Thyroid gland (tissue), 4 donors: ENCODE results near the gene POLR3E. TPM values are rescaled to one million over a fixed set of nuclear protein-coding genes. Genes with fewer than 3 reads are reported as not detected.

Experiments
- DNase-seq, 2 donors: peaks; one replicate each; pipeline ENCODE4 v3.0.0-alpha.2; 2019
- H3K27ac ChIP-seq, 3 donors: fragments of 200-600 bp; sonication (generic); 1 replicate in 2 of 3; 2 replicates in 1 of 3; pipeline ENCODE4 v1.5.1; 2016 to 2019; ENCODE audit warnings: mild to moderate bottlenecking in 1 of 3, moderate library complexity in 1 of 3
- H3K27me3 ChIP-seq: fragments of 200-600 bp; sonication (generic); one replicate; pipeline ENCODE4 v1.5.1; 2019
- H3K36me3 ChIP-seq, 2 donors: fragments of 200-600 bp; sonication (generic); one replicate each; pipeline ENCODE4 v1.5.1; 2016 to 2019
- H3K4me1 ChIP-seq, 2 donors: fragments of 200-600 bp; sonication (generic); one replicate each; pipeline ENCODE4 v1.5.1; 2017 to 2019
- H3K4me3 ChIP-seq, 3 donors: fragments of 200-600 bp; sonication (generic); replicated peaks in 1 of 3; 1 replicate in 2 of 3; 2 replicates in 1 of 3; pipeline ENCODE4 v1.5.1; 2016; ENCODE audit warnings: mild to moderate bottlenecking in 1 of 3
- H3K9me3 ChIP-seq: fragments of 200-600 bp; sonication (generic); one replicate; pipeline ENCODE4 v1.5.1; 2017
- CTCF ChIP-seq, 6 experiments: fragments of 200-600 bp in 3 of 6; fragments of 450-650 bp in 3 of 6; sonication (generic) in 3 of 6; IDR thresholded peaks; one replicate each; pipeline ENCODE4 v1.5.1; 2016 to 2019; ENCODE audit warnings: antibody characterized with exemption in 6 of 6, mild to moderate bottlenecking in 2 of 6, inconsistent platforms in 1 of 6, moderate library complexity in 1 of 6
- POLR2A ChIP-seq, 2 donors: fragments of 450-650 bp; IDR thresholded peaks; one replicate each; pipeline ENCODE4 v1.6.1; 2017; ENCODE audit warnings: antibody characterized with exemption in 2 of 2, mild to moderate bottlenecking in 2 of 2, moderate library complexity in 1 of 2
- WGBS, 2 donors: methylation state at CpG; one replicate each; pipeline ENCODE4 v1.1.5; 2017; 5-methylcytosine and 5-hydroxymethylcytosine counted together
- intact Hi-C: fragments of 100-400 bp; cut with DNase I; formaldehyde crosslinking; loops from one replicate; pipeline ENCODE4 v1.15.1; 2023
- total RNA-seq, 4 donors: library from RNA; depleted of rRNA; stranded (reverse); fragments of >200 nt; gene quantifications; one replicate each; pipeline ENCODE4 v1.2.3, GENCODE V29; 2016

The POLR3E gene
- total RNA-seq, 4 donors from 2014 or later, result 66.7 to 115 (median 82.8) TPM

GRCh38 chr16:22355487-22355908, 58.3 kb downstream of the POLR3E start:
- no peak for TF ChIP-seq CTCF (IDR thresholded peaks at IDR 0.05)
- TF ChIP-seq POLR2A (IDR thresholded peaks at IDR 0.05), result no peak
- Histone ChIP-seq H3K9me3 (no peaks in the 10 kb centered on the region), H3K4me3 (no peak overlapping the region), H3K4me1 (peaks cover 19 to 39% of the 10 kb centered on the region in 2 donors), H3K27ac (peak overlapping the region in 1 of 3 donors; percentile 60), H3K27me3 (no peaks in the 10 kb centered on the region), H3K36me3 (no peaks in the 10 kb centered on the region)
- intact Hi-C loops, result no loop called here
- DNase-seq, result no peak

GRCh38 chr16:22356930-22357634, 59.9 kb downstream of the POLR3E start:
- 90 to 93% methylated on average over 7 of the region's 7 CpGs for WGBS, 2 donors
- Histone ChIP-seq H3K36me3 (no peaks in the 10 kb centered on the region), H3K4me1 (peaks cover 19 to 39% of the 10 kb centered on the region in 2 donors), H3K4me3 (no peak overlapping the region), H3K27ac (peak overlapping the region; percentile 24 to 79 (median 79)), H3K27me3 (no peaks in the 10 kb centered on the region), H3K9me3 (no peaks in the 10 kb centered on the region)
- intact Hi-C loops, result no loop called here
- TF ChIP-seq CTCF (IDR thresholded peaks at IDR 0.05), result no peak
- no peak for TF ChIP-seq POLR2A (IDR thresholded peaks at IDR 0.05)
- no peak for DNase-seq

- 68 to 79% methylated on average over 1 of the region's 1 CpG for WGBS, 2 donors
- Histone ChIP-seq H3K27me3 (no peaks in the 10 kb centered on the region), H3K4me1 (peaks cover 19 to 39% of the 10 kb centered on the region in 2 donors), H3K4me3 (no peak overlapping the region), H3K36me3 (peaks cover 0 to under 1% of the 10 kb centered on the region in 2 donors), H3K9me3 (no peaks in the 10 kb centered on the region), H3K27ac (peak overlapping the region; percentile 24 to 79 (median 79))
- TF ChIP-seq CTCF (IDR thresholded peaks at IDR 0.05), result no peak
- no peak for TF ChIP-seq POLR2A (IDR thresholded peaks at IDR 0.05)
- intact Hi-C loops, result no loop called here
- no peak for DNase-seq
Observed at GRCh38 chr16:22357635-22357971, 60.4 kb downstream of the POLR3E start.

- intact Hi-C loops, result no loop called here
- H3K27me3 ChIP-seq, result no peaks in the 10 kb centered on the region
- WGBS, 2 donors, result 97% methylated on average over 1 of the region's 1 CpG
- peaks cover 19 to 38% of the 10 kb centered on the region in 2 donors for H3K4me1 ChIP-seq
- no peak overlapping the region for H3K4me3 ChIP-seq
- no peak for DNase-seq
- H3K36me3 ChIP-seq, result peaks cover 2 to 4% of the 10 kb centered on the region in 2 donors
- peak overlapping the region; percentile 24 to 79 (median 79) for H3K27ac ChIP-seq
- TF ChIP-seq CTCF (IDR thresholded peaks at IDR 0.05) (no peak), POLR2A (IDR thresholded peaks at IDR 0.05) (no peak)
- H3K9me3 ChIP-seq, result no peaks in the 10 kb centered on the region
Observed at GRCh38 chr16:22358000-22358399, 60.8 kb downstream of the POLR3E start.

GRCh38 chr16:22359679-22360078, 62.5 kb downstream of the POLR3E start:
- DNase-seq, result no peak
- H3K27me3 ChIP-seq, result no peaks in the 10 kb centered on the region
- H3K9me3 ChIP-seq, result no peaks in the 10 kb centered on the region
- peaks cover 23 to 27% of the 10 kb centered on the region in 2 donors for H3K4me1 ChIP-seq
- H3K27ac ChIP-seq, result peak overlapping the region in 1 of 3 donors; percentile 50
- H3K36me3 ChIP-seq, result peaks cover 16 to 21% of the 10 kb centered on the region in 2 donors
- H3K4me3 ChIP-seq, result no peak overlapping the region
- intact Hi-C loops, result no loop called here
- no peak for TF ChIP-seq POLR2A (IDR thresholded peaks at IDR 0.05)
- TF ChIP-seq CTCF (IDR thresholded peaks at IDR 0.05), result no peak
